GM06990 (cell line): ENCODE results near the gene DCHS1.

ENCODE experiments used
- DNase-seq: peaks from one replicate; pipeline ENCODE4 v3.0.0-alpha.2; 2011; ENCODE audit not compliant: insufficient read length; ENCODE audit errors: extremely low read depth
- H3K27me3 ChIP-seq: replicated peaks from 2 replicates; pipeline ENCODE4 v1.6.0; 2011; ENCODE audit warnings: low read length; ENCODE audit not compliant: control insufficient read depth, insufficient read depth
- H3K36me3 ChIP-seq: 2 replicates; pipeline ENCODE4 v1.5.1; 2011; ENCODE audit warnings: low read length; ENCODE audit not compliant: control insufficient read depth, insufficient read depth
- H3K4me3 ChIP-seq: replicated peaks from 2 replicates; pipeline ENCODE4 v1.5.1; 2011; ENCODE audit warnings: low read depth, mild to moderate bottlenecking, control low read depth, low read length
- CTCF ChIP-seq: IDR thresholded peaks from 2 replicates; pipeline ENCODE4 v1.5.1; 2011; ENCODE audit warnings: low read length, control low read depth, mild to moderate bottlenecking, inconsistent platforms; ENCODE audit not compliant: insufficient read depth, poor library complexity, severe bottlenecking

The DCHS1 gene

GRCh38 chr11:6658647-6659046, 3.0 kb upstream of the DCHS1 start:
- H3K36me3 ChIP-seq = no peaks in the 10 kb centered on the region
- peaks cover 5% of the 10 kb centered on the region for H3K27me3 ChIP-seq
- H3K4me3 ChIP-seq = no peak overlapping the region
- no peak for DNase-seq
- TF ChIP-seq CTCF = no peak

GRCh38 chr11:6657346-6657745, 1.7 kb upstream of the DCHS1 start:
- Histone ChIP-seq H3K36me3 (no peaks in the 10 kb centered on the region), H3K4me3 (no peak overlapping the region), H3K27me3 (peaks cover 5% of the 10 kb centered on the region)
- no peak for TF ChIP-seq CTCF
- DNase-seq = no peak

GRCh38 chr11:6656936-6657335, 1.3 kb upstream of the DCHS1 start:
- H3K36me3 ChIP-seq = no peaks in the 10 kb centered on the region
- H3K27me3 ChIP-seq = peaks cover 5% of the 10 kb centered on the region
- DNase-seq = no peak
- H3K4me3 ChIP-seq = no peak overlapping the region
- TF ChIP-seq CTCF = no peak

GRCh38 chr11:6656584-6656915, 941 bp upstream of the DCHS1 start:
- no peak overlapping the region for H3K4me3 ChIP-seq

GRCh38 chr11:6655020-6655789, 404 bp downstream of the DCHS1 start:
- H3K36me3 ChIP-seq = no peaks in the 10 kb centered on the region
- no peak overlapping the region for H3K4me3 ChIP-seq
- DNase-seq = no peak
- no peak for TF ChIP-seq CTCF
- peaks cover 5% of the 10 kb centered on the region for H3K27me3 ChIP-seq

More at GRCh38 chr11:6656584-6656915, 941 bp upstream of the DCHS1 start:
- peaks cover 5% of the 10 kb centered on the region for H3K27me3 ChIP-seq
- no peak for DNase-seq
- no peak for TF ChIP-seq CTCF
- H3K36me3 ChIP-seq = no peaks in the 10 kb centered on the region

GRCh38 chr11:6654281-6655019, 1.2 kb downstream of the DCHS1 start:
- Histone ChIP-seq H3K27me3 (peaks cover 5% of the 10 kb centered on the region), H3K4me3 (no peak overlapping the region), H3K36me3 (no peaks in the 10 kb centered on the region)
- TF ChIP-seq CTCF = no peak
- DNase-seq = no peak
